Skeletal muscle cell (primary cell): ENCODE results near the gene IGSF21.

Source experiments
- DNase-seq: peaks from one replicate; pipeline ENCODE4 v3.0.0-alpha.2; 2010; ENCODE audit warnings: low read depth
- H3K4me3 ChIP-seq: 2 replicates; pipeline ENCODE4 v1.5.1; 2011; ENCODE audit warnings: low read depth, mild to moderate bottlenecking, control low read depth, low read length, moderate library complexity

Gene IGSF21

GRCh38 chr1:18093193-18093592 lies 14.4 kb upstream of the IGSF21 start:
- no peak for DNase-seq
- H3K4me3 ChIP-seq, result no peak overlapping the region

GRCh38 chr1:18093646-18094045 lies 14.0 kb upstream of the IGSF21 start:
- H3K4me3 ChIP-seq, result no peak overlapping the region
- DNase-seq, result no peak

GRCh38 chr1:18094096-18094495 lies 13.5 kb upstream of the IGSF21 start:
- no peak overlapping the region for H3K4me3 ChIP-seq
- no peak for DNase-seq

GRCh38 chr1:18097206-18097605 lies 10.4 kb upstream of the IGSF21 start:
- no peak for DNase-seq
- no peak overlapping the region for H3K4me3 ChIP-seq

GRCh38 chr1:18099026-18099425 lies 8.6 kb upstream of the IGSF21 start:
- no peak overlapping the region for H3K4me3 ChIP-seq
- no peak for DNase-seq

DNA sequence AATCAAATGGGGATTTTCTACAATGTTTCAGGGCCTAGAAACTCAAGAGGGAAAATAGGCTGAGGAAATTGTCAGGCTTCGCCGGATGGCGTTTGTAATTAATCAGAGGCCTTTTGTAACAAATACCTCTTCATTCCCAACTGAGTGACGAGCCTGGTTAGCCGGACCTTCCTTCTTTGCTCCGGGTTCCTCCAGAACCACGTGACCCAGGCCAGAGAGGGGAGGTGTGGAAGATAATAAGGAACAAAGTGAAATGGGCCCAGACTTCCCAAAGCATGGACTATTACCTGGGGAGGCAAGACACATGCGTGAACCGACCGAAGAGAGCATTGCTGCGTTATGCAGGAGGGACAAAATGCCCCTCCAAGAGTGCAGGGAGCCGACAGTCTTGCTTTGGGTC lies 7.5 kb upstream of the IGSF21 start:
- DNase-seq, result no peak
- no peak overlapping the region for H3K4me3 ChIP-seq

- DNase-seq, result peak; percentile 10
- no peak overlapping the region for H3K4me3 ChIP-seq
Observed at GRCh38 chr1:18100491-18101063, 7.0 kb upstream of the IGSF21 start.

- DNase-seq, result no peak
- H3K4me3 ChIP-seq, result no peak overlapping the region
Observed at GRCh38 chr1:18101508-18101907, 6.1 kb upstream of the IGSF21 start.

- H3K4me3 ChIP-seq, result no peak overlapping the region
- DNase-seq, result no peak
Observed at GRCh38 chr1:18103788-18104421, 3.7 kb upstream of the IGSF21 start.

DNA sequence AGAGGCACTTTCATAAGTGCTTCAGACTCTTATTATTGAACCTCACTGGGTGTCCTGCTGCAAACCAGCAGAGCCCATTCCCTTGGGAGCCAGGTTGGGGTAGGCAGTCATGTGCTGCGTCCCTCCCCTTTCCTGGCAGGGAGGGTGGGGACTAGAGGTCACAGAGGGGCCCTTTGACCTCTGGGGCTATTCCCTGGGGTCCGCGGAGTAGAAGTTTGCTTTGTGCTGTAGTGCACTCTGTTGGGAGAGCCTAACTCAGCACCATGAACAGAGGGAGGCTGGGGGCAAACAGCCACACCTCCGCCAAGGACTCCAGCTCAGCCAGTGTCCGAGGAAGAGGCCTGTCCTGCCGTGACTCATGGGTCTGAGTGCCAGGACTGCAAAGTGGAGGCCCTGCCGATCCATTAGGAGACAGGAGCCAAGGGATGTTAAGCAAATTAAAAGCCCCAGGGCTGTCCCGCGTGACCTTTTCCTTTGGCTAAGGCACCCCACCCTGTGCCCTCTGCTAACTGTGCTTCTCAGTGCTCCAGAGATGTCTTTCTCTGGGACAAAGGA lies 3.0 kb upstream of the IGSF21 start:
- DNase-seq, result no peak
- H3K4me3 ChIP-seq, result no peak overlapping the region

DNA sequence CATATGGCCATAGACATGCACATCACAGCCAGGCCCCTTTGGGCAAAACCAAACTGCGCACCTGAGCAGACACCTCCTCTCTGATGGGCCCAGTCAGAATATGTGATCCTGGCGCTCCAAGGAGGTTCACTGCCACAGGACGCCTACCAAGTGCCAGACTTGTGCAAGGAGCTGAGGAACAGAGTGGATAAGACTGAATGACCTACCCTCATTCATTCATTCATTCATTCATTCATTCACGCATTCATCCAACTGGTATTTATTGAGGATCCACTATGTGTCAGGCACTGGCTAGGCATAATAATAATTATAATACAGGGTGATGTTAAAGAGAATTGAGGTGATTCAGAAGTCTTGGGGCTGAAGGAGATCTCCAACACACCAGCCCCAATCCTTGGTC lies 2.4 kb upstream of the IGSF21 start:
- no peak overlapping the region for H3K4me3 ChIP-seq
- DNase-seq, result no peak

- H3K4me3 ChIP-seq, result no peak overlapping the region
- DNase-seq, result no peak
Observed at GRCh38 chr1:18108299-18109057, 880 bp downstream of the IGSF21 start.

GRCh38 chr1:18109058-18109755 lies 1.6 kb downstream of the IGSF21 start:
- H3K4me3 ChIP-seq, result no peak overlapping the region
- no peak for DNase-seq

- H3K4me3 ChIP-seq, result no peak overlapping the region
- no peak for DNase-seq
Observed at GRCh38 chr1:18109756-18110597, 2.4 kb downstream of the IGSF21 start.

DNA sequence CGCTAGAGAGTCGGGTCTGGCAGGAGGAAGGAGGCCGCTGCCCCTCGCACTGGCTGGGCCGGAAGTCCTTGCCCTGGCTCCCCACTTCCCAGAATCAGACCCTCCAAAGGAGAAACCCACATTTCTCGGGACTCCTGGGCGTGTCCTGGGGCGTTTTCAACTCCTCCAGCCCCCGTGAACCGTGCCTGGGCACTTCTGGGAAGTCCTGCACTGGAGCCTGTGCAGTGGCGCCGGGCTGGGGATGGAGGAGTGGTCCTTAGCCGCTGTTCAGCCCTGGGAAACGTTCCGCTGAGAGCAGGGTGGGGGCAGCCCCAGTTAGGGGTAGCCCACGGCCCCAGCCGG lies 3.0 kb downstream of the IGSF21 start:
- H3K4me3 ChIP-seq, result no peak overlapping the region
- no peak for DNase-seq

GRCh38 chr1:18110968-18111367 lies 3.4 kb downstream of the IGSF21 start:
- DNase-seq, result no peak
- no peak overlapping the region for H3K4me3 ChIP-seq

DNA sequence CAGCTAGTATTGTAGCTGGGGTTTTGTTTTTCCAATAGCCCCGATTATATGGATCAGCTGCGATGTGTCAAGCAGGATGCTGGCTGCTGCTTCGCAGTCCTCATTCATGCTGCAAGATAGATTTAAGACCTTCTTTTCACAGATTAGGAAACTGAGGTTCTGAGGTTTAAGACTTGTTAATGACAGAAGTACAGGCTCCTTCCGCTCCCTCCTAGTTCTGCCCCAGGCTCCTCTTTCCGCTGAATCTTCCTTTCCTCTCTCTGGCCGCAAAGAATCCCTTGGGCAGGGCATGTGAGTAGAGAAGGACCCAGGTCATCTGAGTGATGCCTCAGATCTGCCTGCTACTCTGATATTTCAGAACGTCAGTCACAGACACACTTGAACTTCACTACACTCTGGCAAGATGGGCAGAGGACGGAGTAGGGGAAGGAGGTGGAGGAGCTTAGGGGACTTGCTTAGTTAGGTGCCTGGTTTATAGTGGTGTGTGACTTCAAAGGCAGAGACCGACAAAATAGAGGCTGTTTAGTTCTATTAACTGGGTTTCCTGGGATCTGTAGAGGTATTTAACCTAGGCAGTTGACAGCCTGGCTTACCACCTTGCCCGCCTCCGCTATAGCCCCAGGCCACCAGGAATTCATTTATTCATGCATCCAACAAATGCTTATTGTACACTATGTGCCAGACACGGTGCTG lies 4.2 kb downstream of the IGSF21 start:
- no peak overlapping the region for H3K4me3 ChIP-seq
- DNase-seq, result no peak

GRCh38 chr1:18112611-18113010 lies 5.0 kb downstream of the IGSF21 start:
- DNase-seq, result no peak
- no peak overlapping the region for H3K4me3 ChIP-seq
